ENCODE measurements around the gene RAB5A. TPM values are rescaled to one million over a fixed set of nuclear protein-coding genes. Genes with fewer than 3 reads are reported as not detected.
"Not testable (repeated sequence)": the region's sequence is repeated elsewhere in the genome, so short reads cannot be mapped to it uniquely, and the experiment has no call there.

RAB5A gene
- total and polyA plus RNA-seq, 9 donors, result 24.6 to 65.8 (median 46.9) TPM

DNA sequence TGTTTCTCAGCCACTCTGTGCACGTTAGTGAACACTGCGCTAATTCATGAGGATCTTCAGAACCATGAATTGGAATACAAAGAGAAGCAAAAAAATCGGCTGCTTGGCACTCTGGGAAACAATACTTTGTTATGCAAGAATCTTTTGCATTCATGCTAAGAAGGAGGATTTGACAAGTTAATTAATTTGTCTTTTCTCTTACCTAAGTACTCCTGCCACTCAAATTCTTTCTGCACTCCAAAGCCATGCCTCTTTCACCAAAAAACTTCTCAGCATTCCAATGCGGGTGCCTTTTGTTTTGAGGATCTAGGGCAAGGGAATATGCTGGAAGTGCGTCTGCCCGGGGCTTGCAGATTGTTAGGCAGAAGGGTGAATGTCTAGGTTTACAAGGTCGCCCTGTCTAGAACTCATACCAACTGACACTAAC is 82.0 kb downstream of the RAB5A start:
- Histone ChIP-seq H3K9me3 (no peaks in the 10 kb centered on the region), H3K4me3 (no peak overlapping the region), H3K36me3 (no peaks in the 10 kb centered on the region), H3K27me3 (no peaks in the 10 kb centered on the region), H3K27ac (no peak overlapping the region), H3K4me1 (ENCODE audit: insufficient read depth) (peaks cover 2% of the 10 kb centered on the region)
- TF ChIP-seq EP300 (IDR thresholded peaks at IDR 0.05), result no peak
- TF ChIP-seq, protein P1, sequence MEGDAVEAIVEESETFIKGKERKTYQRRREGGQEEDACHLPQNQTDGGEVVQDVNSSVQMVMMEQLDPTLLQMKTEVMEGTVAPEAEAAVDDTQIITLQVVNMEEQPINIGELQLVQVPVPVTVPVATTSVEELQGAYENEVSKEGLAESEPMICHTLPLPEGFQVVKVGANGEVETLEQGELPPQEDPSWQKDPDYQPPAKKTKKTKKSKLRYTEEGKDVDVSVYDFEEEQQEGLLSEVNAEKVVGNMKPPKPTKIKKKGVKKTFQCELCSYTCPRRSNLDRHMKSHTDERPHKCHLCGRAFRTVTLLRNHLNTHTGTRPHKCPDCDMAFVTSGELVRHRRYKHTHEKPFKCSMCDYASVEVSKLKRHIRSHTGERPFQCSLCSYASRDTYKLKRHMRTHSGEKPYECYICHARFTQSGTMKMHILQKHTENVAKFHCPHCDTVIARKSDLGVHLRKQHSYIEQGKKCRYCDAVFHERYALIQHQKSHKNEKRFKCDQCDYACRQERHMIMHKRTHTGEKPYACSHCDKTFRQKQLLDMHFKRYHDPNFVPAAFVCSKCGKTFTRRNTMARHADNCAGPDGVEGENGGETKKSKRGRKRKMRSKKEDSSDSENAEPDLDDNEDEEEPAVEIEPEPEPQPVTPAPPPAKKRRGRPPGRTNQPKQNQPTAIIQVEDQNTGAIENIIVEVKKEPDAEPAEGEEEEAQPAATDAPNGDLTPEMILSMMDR (IDR thresholded peaks at IDR 0.05), result no peak
- TF ChIP-seq POLR2A (IDR thresholded peaks at IDR 0.05), result no peak
- intact Hi-C loops (cut with DNase I), result no loop called here
- no peak for DNase-seq
- WGBS, 3 donors, result 89 to 91% (median 89%) methylated on average over 7 of the region's 7 CpGs

DNA sequence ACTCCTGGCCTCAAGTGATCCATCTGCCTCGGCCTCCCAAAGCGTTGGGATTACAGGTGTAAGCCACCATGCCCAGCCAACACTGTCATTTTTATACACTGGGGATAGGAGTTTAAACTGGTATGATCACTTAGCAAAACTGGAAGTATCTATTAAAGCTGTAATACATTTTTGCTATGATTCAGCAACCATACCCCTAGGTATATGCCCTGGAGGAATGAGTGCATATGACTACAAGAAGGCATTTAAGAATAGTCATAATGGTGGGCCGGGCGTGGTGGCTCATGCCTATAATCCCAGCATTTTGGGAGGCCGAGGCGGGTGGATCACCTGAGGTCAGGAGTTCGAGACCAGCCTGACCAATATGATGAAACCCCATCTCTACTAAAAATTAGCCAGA is 85.0 kb downstream of the RAB5A start:
- H3K9me3 ChIP-seq; H3K4me1 ChIP-seq (ENCODE audit: insufficient read depth); DNase-seq; H3K27ac ChIP-seq; H3K36me3 ChIP-seq; H3K4me3 ChIP-seq; H3K27me3 ChIP-seq: not testable (repeated sequence)
- intact Hi-C loops (cut with DNase I), result loop anchor here in 1 of 4 donors (10.0 kb wide), 1 partner anchor 87 kb away; the partner anchor contains the start of gene RAB5A
- 97 to 98% (median 97%) methylated on average over 7 of the region's 7 CpGs for WGBS, 3 donors

Small RNAs within 50 kb of the gene (small RNA-seq; reads per million reads assigned to genes)
- not detected for gene RNU4-85P
- not detected for gene RPL39P18

Other genes with a start within 250 kb of the RAB5A start
- 1 to 10 TPM in 6 of 7 donors, under 1 TPM in 1; 0.42 to 9.2 (median 2.8) TPM for gene EFHB, start 12.9 kb upstream of the RAB5A start, total RNA-seq
- gene EFHB, start 12.9 kb upstream of the RAB5A start, polyA plus RNA-seq, result under 1 TPM; 0.43 to 0.69 TPM
- gene PP2D1, start 65.2 kb downstream of the RAB5A start, total RNA-seq, result not detected
- gene PP2D1, start 65.2 kb downstream of the RAB5A start, polyA plus RNA-seq, result not detected
- 10 to 100 TPM; 31.4 to 49.3 (median 36.9) TPM for gene KAT2B, start 93.3 kb downstream of the RAB5A start, total RNA-seq
- gene KAT2B, start 93.3 kb downstream of the RAB5A start, polyA plus RNA-seq, result 10 to 100 TPM; 15.1 to 26.1 TPM
- gene SGO1, start 239.1 kb downstream of the RAB5A start, total RNA-seq, result 1 to 10 TPM in 2 of 7 donors, under 1 TPM in 5; 0.10 to 1.2 (median 0.33) TPM
- under 1 TPM; 0.19 to 0.58 TPM for gene SGO1, start 239.1 kb downstream of the RAB5A start, polyA plus RNA-seq

All from ovary (tissue), 9 donors.